OCI-LY7 (cell line): ENCODE measurements around the gene EMC8.

Experiments
- EZH2phosphoT487 ChIP-seq: fragments of 200-600 bp; sonication (generic); IDR thresholded peaks from 2 replicates; pipeline ENCODE4 v1.6.1; 2018; ENCODE audit warnings: low read depth, borderline replicate concordance, mild to moderate bottlenecking, mixed run types, antibody characterized with exemption, low read length, moderate library complexity, mixed read lengths
- TF ChIP-seq, protein P1 (sequence below): fragments of 200-600 bp; sonication (generic); conservative IDR thresholded peaks from 2 replicates; pipeline ENCODE4 v1.5.1; 2014; ENCODE audit warnings: mild to moderate bottlenecking, antibody characterized with exemption, low read length, moderate library complexity, mixed read lengths

DNA sequence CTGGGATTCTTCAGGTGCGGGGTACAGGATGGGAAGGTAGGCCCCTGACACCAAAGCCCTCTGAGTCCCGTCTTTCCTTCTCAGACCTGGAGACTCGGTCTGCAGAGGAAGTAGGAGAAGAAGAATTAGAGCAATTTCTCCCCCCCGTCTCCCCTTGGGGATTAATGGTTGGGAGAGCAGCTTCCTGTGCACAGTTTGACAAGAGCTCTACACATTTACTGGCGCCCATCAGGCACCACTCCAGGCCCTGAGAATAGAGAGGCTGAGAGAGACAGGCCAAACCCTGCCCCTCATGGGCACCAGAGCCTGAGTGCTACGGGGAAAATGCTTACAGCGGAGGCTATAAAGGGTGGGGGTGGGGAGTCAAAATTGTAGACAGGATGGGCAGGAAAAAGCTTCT is 44.9 kb downstream of the EMC8 start:
- TF ChIP-seq, protein P1, sequence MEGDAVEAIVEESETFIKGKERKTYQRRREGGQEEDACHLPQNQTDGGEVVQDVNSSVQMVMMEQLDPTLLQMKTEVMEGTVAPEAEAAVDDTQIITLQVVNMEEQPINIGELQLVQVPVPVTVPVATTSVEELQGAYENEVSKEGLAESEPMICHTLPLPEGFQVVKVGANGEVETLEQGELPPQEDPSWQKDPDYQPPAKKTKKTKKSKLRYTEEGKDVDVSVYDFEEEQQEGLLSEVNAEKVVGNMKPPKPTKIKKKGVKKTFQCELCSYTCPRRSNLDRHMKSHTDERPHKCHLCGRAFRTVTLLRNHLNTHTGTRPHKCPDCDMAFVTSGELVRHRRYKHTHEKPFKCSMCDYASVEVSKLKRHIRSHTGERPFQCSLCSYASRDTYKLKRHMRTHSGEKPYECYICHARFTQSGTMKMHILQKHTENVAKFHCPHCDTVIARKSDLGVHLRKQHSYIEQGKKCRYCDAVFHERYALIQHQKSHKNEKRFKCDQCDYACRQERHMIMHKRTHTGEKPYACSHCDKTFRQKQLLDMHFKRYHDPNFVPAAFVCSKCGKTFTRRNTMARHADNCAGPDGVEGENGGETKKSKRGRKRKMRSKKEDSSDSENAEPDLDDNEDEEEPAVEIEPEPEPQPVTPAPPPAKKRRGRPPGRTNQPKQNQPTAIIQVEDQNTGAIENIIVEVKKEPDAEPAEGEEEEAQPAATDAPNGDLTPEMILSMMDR: no peak
- TF ChIP-seq EZH2phosphoT487: no peak
